ENCODE results near the gene CREB3L4. TPM values are rescaled to one million over a fixed set of nuclear protein-coding genes. Genes with fewer than 3 reads are reported as not detected.

Gene CREB3L4
- total RNA-seq, 1 experiment from 2014 or later, result 9.0 TPM

DNA sequence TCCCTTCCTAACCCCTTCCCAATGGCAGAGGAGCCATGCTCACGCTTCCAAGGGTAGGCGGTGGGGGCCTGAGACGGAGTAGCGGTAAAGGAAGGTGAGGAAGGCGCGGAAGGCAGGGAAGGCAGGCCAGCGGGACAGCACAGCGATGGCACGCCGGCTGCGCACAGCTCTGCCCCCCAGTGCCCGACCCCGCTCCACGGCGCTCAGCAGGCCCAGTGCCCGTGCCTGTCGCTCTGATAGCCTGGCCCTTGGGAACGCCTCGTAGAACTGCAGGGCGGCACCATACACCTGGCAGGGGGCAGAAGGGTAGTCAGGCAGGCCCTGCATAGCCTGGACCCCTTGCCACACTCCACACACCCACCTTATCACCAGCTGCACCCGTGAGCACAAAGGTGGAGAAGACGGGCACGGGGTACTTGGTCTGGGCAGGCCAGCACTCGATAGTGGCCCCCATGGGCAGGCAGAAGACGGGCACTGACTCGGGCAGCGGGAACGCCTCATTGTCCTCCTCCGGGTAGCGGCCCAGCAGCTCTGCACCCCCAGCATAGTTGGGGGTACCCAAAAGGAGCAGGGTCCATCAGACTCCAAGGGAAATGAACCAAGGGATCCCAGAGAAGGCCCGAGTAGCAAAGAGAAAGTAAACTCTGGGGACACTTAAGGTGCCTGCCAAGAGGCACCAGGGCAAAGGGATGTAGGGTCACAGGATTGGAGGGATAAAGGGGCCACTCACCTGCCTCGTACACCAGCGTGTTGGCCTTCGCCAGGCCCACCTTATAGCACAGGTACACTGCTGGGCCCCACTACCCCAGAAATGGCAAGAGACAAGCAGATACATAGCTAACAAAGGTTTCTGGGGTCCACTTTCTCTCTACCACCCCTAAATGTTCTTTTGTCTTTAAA, 25.6 kb upstream of the CREB3L4 start:
- H3K27me3 ChIP-seq (replicated peaks; ENCODE audit: control insufficient read depth, insufficient read depth, low read length), result no peaks in the 10 kb centered on the region
- ChIA-PET CTCF (interaction anchor here (0.6 kb wide), 1 partner anchor 20 kb away, joined by 9 read pairs; no protein-coding TSS in a partner anchor), POLR2A (no interaction called here)
- no peaks in the 10 kb centered on the region for H3K9me3 Mint-ChIP-seq (ENCODE audit: unreplicated experiment)
- no TSS peak for BruUV-seq (replicated peaks)
- no peak for DNase-seq
- H3K27ac Mint-ChIP-seq (ENCODE audit: unreplicated experiment), result no peak overlapping the region
- H3K36me3 ChIP-seq (ENCODE audit: control insufficient read depth, insufficient read depth, low read length), result peaks cover 7% of the 10 kb centered on the region; the same call in 1 of the 2 replicates
- intact Hi-C loops (cut with micrococcal nuclease; ENCODE audit: unreplicated experiment), result no loop called here
- H3K4me1 Mint-ChIP-seq (ENCODE audit: low read depth, unreplicated experiment), result peaks cover 6% of the 10 kb centered on the region
- H3K36me3 Mint-ChIP-seq (ENCODE audit: insufficient read depth, unreplicated experiment), result peaks cover 38% of the 10 kb centered on the region
- TF ChIP-seq, protein P1, sequence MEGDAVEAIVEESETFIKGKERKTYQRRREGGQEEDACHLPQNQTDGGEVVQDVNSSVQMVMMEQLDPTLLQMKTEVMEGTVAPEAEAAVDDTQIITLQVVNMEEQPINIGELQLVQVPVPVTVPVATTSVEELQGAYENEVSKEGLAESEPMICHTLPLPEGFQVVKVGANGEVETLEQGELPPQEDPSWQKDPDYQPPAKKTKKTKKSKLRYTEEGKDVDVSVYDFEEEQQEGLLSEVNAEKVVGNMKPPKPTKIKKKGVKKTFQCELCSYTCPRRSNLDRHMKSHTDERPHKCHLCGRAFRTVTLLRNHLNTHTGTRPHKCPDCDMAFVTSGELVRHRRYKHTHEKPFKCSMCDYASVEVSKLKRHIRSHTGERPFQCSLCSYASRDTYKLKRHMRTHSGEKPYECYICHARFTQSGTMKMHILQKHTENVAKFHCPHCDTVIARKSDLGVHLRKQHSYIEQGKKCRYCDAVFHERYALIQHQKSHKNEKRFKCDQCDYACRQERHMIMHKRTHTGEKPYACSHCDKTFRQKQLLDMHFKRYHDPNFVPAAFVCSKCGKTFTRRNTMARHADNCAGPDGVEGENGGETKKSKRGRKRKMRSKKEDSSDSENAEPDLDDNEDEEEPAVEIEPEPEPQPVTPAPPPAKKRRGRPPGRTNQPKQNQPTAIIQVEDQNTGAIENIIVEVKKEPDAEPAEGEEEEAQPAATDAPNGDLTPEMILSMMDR (IDR thresholded peaks at IDR 0.05; ENCODE audit: insufficient read depth in 1 of 2, low read depth in 1 of 2, low read length in 1 of 2, severe bottlenecking in 1 of 2, unreplicated experiment in 1 of 2), result no peak
- H3K4me3 ChIP-seq (ENCODE audit: low read depth, low read length), result no peak overlapping the region
- H3K4me1 ChIP-seq, result peaks cover 8% of the 10 kb centered on the region
- no peaks in the 10 kb centered on the region for H3K27me3 Mint-ChIP-seq (ENCODE audit: insufficient read depth, unreplicated experiment)
- H3K9me3 ChIP-seq, result no peaks in the 10 kb centered on the region
- no peak overlapping the region for H3K4me3 Mint-ChIP-seq (ENCODE audit: unreplicated experiment)

DNA sequence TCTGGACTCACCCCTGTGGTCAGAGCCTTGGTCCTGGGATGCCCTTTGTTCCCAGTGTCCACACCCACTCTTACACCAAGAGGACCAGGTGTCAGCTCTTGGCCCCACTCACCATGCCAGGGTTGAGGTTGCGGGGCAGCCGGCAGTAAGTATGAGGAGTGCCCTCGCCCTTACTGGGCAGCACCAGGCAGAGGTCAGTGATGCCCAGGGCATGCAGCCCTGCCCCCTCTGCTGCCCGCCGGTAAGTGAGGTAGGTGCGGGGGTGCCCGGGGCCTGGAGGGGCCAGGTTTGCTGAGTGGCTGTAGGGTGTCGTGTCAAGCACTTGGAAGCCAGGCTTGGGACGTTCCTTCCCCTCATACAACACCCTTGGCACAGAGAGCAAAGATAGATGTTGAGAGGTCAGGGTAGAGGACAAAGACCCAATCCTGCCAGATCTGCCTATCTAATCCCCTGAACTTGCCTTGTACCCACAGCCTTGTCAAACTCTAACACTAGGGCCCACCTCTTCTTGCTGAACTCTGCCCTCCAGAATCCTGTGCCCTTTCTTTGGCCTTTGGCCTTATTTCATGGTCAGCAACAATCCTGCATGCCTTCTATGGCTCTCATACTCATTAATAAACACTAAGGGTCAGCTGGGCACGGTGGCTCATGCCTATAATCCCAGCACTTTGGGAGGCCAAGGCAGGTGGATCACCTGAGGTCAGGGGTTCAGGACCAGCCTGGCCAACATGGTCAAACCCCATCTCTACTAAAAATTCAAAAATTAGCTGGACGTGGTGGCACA, 24.7 kb upstream of the CREB3L4 start:
- peaks cover 7% of the 10 kb centered on the region for H3K4me1 Mint-ChIP-seq (ENCODE audit: low read depth, unreplicated experiment)
- POLR2A ChIA-PET, result no interaction called here
- H3K36me3 ChIP-seq (ENCODE audit: control insufficient read depth, insufficient read depth, low read length), result peaks cover 5% of the 10 kb centered on the region; the same call in 1 of the 2 replicates

More for the DNA sequence above, 24.7 kb upstream of the CREB3L4 start:
- Histone ChIP-seq H3K27me3 (replicated peaks; ENCODE audit: control insufficient read depth, insufficient read depth, low read length) (no peaks in the 10 kb centered on the region), H3K9me3 (no peaks in the 10 kb centered on the region), H3K4me3 (ENCODE audit: low read depth, low read length) (no peak overlapping the region), H3K4me1 (peaks cover 8% of the 10 kb centered on the region)
- no peaks in the 10 kb centered on the region for H3K9me3 Mint-ChIP-seq (ENCODE audit: unreplicated experiment)
- H3K27me3 Mint-ChIP-seq (ENCODE audit: insufficient read depth, unreplicated experiment), result no peaks in the 10 kb centered on the region
- no peak for DNase-seq
- CTCF ChIA-PET, result interaction anchor here (0.6 kb wide), 1 partner anchor 21 kb away, joined by 9 read pairs; no protein-coding TSS in a partner anchor
- H3K4me3 Mint-ChIP-seq (ENCODE audit: unreplicated experiment), result no peak overlapping the region
- no TSS peak for BruUV-seq (replicated peaks)
- intact Hi-C loops (cut with micrococcal nuclease; ENCODE audit: unreplicated experiment), result no loop called here
- TF ChIP-seq, protein P1 (IDR thresholded peaks at IDR 0.05; ENCODE audit: insufficient read depth in 1 of 2, low read depth in 1 of 2, low read length in 1 of 2, severe bottlenecking in 1 of 2, unreplicated experiment in 1 of 2), result no peak
- H3K36me3 Mint-ChIP-seq (ENCODE audit: insufficient read depth, unreplicated experiment), result peaks cover 41% of the 10 kb centered on the region
- H3K27ac Mint-ChIP-seq (ENCODE audit: unreplicated experiment), result no peak overlapping the region
